ENCODE results near the gene SRSF4.
"Not testable (repeated sequence)": the region's sequence is repeated elsewhere in the genome, so short reads cannot be mapped to it uniquely, and the experiment has no call there.

Gene SRSF4

GRCh38 chr1:29223521-29223920 is 41.8 kb upstream of the SRSF4 start:
- FAIRE-seq (no peak), DNase-seq (ENCODE audit: insufficient read length, low spot score) (no peak)
- TF ChIP-seq CTCF (IDR thresholded peaks at IDR 0.05; ENCODE audit: insufficient read depth, missing control alignments) = no peak

- no peak for FAIRE-seq
Observed at GRCh38 chr1:29222686-29223085, 41.0 kb upstream of the SRSF4 start.

GRCh38 chr1:29222260-29222659 is 40.6 kb upstream of the SRSF4 start:
- not testable (repeated sequence) for DNase-seq (ENCODE audit: insufficient read length, low spot score); FAIRE-seq

More at GRCh38 chr1:29222686-29223085, 41.0 kb upstream of the SRSF4 start:
- DNase-seq (ENCODE audit: insufficient read length, low spot score) = no peak
- no peak for TF ChIP-seq CTCF (IDR thresholded peaks at IDR 0.05; ENCODE audit: insufficient read depth, missing control alignments)

GRCh38 chr1:29221296-29221695 is 39.6 kb upstream of the SRSF4 start:
- TF ChIP-seq CTCF (IDR thresholded peaks at IDR 0.05; ENCODE audit: insufficient read depth, missing control alignments) = no peak
- DNase-seq (ENCODE audit: insufficient read length, low spot score) = no peak
- FAIRE-seq = no peak

- FAIRE-seq (no peak), DNase-seq (ENCODE audit: insufficient read length, low spot score) (no peak)
- no peak for TF ChIP-seq CTCF (IDR thresholded peaks at IDR 0.05; ENCODE audit: insufficient read depth, missing control alignments)
Observed at GRCh38 chr1:29218223-29218622, 36.5 kb upstream of the SRSF4 start.

GRCh38 chr1:29217633-29218032 is 35.9 kb upstream of the SRSF4 start:
- TF ChIP-seq CTCF (IDR thresholded peaks at IDR 0.05; ENCODE audit: insufficient read depth, missing control alignments) = no peak
- DNase-seq (ENCODE audit: insufficient read length, low spot score) (no peak), FAIRE-seq (no peak)

GRCh38 chr1:29213055-29213454 is 31.4 kb upstream of the SRSF4 start:
- TF ChIP-seq CTCF (IDR thresholded peaks at IDR 0.05; ENCODE audit: insufficient read depth, missing control alignments) = no peak
- FAIRE-seq (no peak), DNase-seq (ENCODE audit: insufficient read length, low spot score) (no peak)
